ENCODE data around the gene GAS7.

- TF ChIP-seq, protein P1, sequence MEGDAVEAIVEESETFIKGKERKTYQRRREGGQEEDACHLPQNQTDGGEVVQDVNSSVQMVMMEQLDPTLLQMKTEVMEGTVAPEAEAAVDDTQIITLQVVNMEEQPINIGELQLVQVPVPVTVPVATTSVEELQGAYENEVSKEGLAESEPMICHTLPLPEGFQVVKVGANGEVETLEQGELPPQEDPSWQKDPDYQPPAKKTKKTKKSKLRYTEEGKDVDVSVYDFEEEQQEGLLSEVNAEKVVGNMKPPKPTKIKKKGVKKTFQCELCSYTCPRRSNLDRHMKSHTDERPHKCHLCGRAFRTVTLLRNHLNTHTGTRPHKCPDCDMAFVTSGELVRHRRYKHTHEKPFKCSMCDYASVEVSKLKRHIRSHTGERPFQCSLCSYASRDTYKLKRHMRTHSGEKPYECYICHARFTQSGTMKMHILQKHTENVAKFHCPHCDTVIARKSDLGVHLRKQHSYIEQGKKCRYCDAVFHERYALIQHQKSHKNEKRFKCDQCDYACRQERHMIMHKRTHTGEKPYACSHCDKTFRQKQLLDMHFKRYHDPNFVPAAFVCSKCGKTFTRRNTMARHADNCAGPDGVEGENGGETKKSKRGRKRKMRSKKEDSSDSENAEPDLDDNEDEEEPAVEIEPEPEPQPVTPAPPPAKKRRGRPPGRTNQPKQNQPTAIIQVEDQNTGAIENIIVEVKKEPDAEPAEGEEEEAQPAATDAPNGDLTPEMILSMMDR (IDR thresholded peaks at IDR 0.05; ENCODE audit: insufficient read depth, low read depth, low read length) = no peak
- TF ChIP-seq EZH2 (IDR thresholded peaks at IDR 0.05; ENCODE audit: insufficient read depth, low read length) = no peak
These were observed 167.3 kb downstream of the GAS7 start for GRCh38 chr17:10031127-10031526.
